GM12878 (cell line): ENCODE measurements around the gene FAM181B. TPM values are rescaled to one million over a fixed set of nuclear protein-coding genes. Genes with fewer than 3 reads are reported as not detected.

ENCODE experiments used
- ATAC-seq: fragments of 200-7000 bp; cut with Tn5 transposase; 3 replicates; pipeline ENCODE4 v1.9.1; 2020; ENCODE audit warnings: mild to moderate bottlenecking, moderate library complexity
- BruUV-seq: library from RNA; stranded (reverse); fragments of 400-500 nt; replicated peaks from 2 replicates; lab custom pipeline; 2021; lab: Mats Ljungman, UMichigan
- CTCF ChIA-PET: fragments of 300-600 bp; sonication (Branson Sonifier 250); formaldehyde crosslinking; extraction: SDS; loops from one replicate; lab custom pipeline; 2021; ENCODE audit warnings: inconsistent platforms; lab: Yijun Ruan, JAX
- POLR2A ChIA-PET: fragments of 350-600 bp; formaldehyde crosslinking; extraction: SDS; loops from one replicate; lab custom pipeline; 2021; ENCODE audit warnings: inconsistent platforms; lab: Charles Lee
- RAD21 ChIA-PET: fragments of 300-600 bp; sonication (Branson Sonifier 250); formaldehyde crosslinking; loops from one replicate; lab custom pipeline; 2023; ENCODE audit warnings: antibody characterized with exemption; ENCODE audit not compliant: unreplicated experiment; lab: Charles Lee
- SMC1A ChIA-PET: fragments of 300-600 bp; sonication (Branson Sonifier 250); formaldehyde crosslinking; loops from one replicate; lab custom pipeline; 2023; ENCODE audit not compliant: unreplicated experiment, uncharacterized antibody; lab: Charles Lee
- DNase-seq: peaks from one replicate; pipeline ENCODE4 v3.0.0-alpha.2; 2011; ENCODE audit warnings: low read depth, low spot score
- FAIRE-seq: peaks from 3 replicates; lab custom pipeline; 2011; peaks lifted over from hg19 to GRCh38; lab: Jason Lieb, UNC
- H2AFZ ChIP-seq: 2 replicates; pipeline ENCODE4 v1.6.0; 2011; ENCODE audit warnings: low read depth, low read length, control low read depth; ENCODE audit not compliant: control insufficient read depth
- H3K27ac ChIP-seq: 2 replicates; pipeline ENCODE4 v1.5.1; 2011; ENCODE audit warnings: control low read depth; ENCODE audit not compliant: control insufficient read depth, insufficient read depth
- H3K27me3 ChIP-seq, 2 experiments: replicated peaks in 1 of 2; 2 replicates each; pipeline versions ENCODE4 v1.6.0 to v1.6.1; 2011; ENCODE audit warnings: low read length in 1 of 2; ENCODE audit not compliant: control insufficient read depth in 2 of 2, insufficient read depth in 2 of 2
- H3K36me3 ChIP-seq, 2 experiments: 2 replicates each; pipeline ENCODE4 v1.5.1; 2011; ENCODE audit warnings: low read length in 1 of 2; ENCODE audit not compliant: control insufficient read depth in 2 of 2, insufficient read depth in 2 of 2
- H3K4me1 ChIP-seq: 2 replicates; pipeline ENCODE4 v1.6.1; 2011; ENCODE audit warnings: mild to moderate bottlenecking, low read length, moderate library complexity, mixed read lengths; ENCODE audit not compliant: control insufficient read depth, insufficient read depth
- H3K4me2 ChIP-seq: 2 replicates; pipeline ENCODE4 v1.6.0; 2011; ENCODE audit warnings: control low read depth; ENCODE audit not compliant: control insufficient read depth, insufficient read depth
- H3K4me3 ChIP-seq: fragments of 200-600 bp; sonication (generic); 2 replicates; pipeline ENCODE4 v1.5.1; 2016
- H3K79me2 ChIP-seq: 2 replicates; pipeline ENCODE4 v1.6.0; 2011; ENCODE audit warnings: low read length; ENCODE audit not compliant: control insufficient read depth, insufficient read depth
- H3K9ac ChIP-seq: 2 replicates; pipeline ENCODE4 v1.8.0; 2011; ENCODE audit warnings: low read length, control low read depth, mixed read lengths; ENCODE audit not compliant: control insufficient read depth, insufficient read depth
- H3K9me3 ChIP-seq: replicated peaks from 3 replicates; pipeline ENCODE4 v1.5.1; 2011; ENCODE audit warnings: mild to moderate bottlenecking, low read length; ENCODE audit not compliant: control insufficient read depth, insufficient read depth
- H4K20me1 ChIP-seq: 2 replicates; pipeline ENCODE4 v1.6.0; 2011; ENCODE audit not compliant: control insufficient read depth, insufficient read depth
- ATF2 ChIP-seq: IDR thresholded peaks from 2 replicates; pipeline ENCODE4 v1.6.1; 2012; ENCODE audit warnings: low read length, inconsistent platforms
- CEBPB ChIP-seq, 2 experiments: fragments of 150-350 bp in 1 of 2; IDR thresholded peaks; 2 replicates each; pipeline ENCODE4 v1.6.1; 2012 to 2014; ENCODE audit warnings: low read depth in 2 of 2, low read length in 2 of 2, borderline replicate concordance in 1 of 2, inconsistent platforms in 1 of 2
- CREM ChIP-seq: IDR thresholded peaks from 2 replicates; pipeline ENCODE4 v1.6.1; 2014; ENCODE audit warnings: antibody characterized with exemption, low read depth
- ETV6 ChIP-seq, 2 experiments: fragments of 450-650 bp in 1 of 2; IDR thresholded peaks in 1 of 2; conservative IDR thresholded peaks in 1 of 2; 2 replicates each; pipeline ENCODE4 v1.6.1; 2014; ENCODE audit warnings: antibody characterized with exemption in 1 of 2, borderline replicate concordance in 1 of 2, low read depth in 1 of 2, mild to moderate bottlenecking in 1 of 2, moderate library complexity in 1 of 2
- IRF4 ChIP-seq: IDR thresholded peaks from 2 replicates; pipeline ENCODE4 v1.6.1; 2011; ENCODE audit warnings: low read depth, low read length
- PAX5 ChIP-seq: IDR thresholded peaks from 2 replicates; pipeline ENCODE4 v1.6.1; 2011; ENCODE audit warnings: low read depth, low read length, borderline replicate concordance
- POLR2A ChIP-seq: IDR thresholded peaks from 2 replicates; pipeline ENCODE4 v1.6.1; 2011; ENCODE audit warnings: low read depth, mild to moderate bottlenecking, low read length
- RB1 ChIP-seq: fragments of 450-650 bp; formaldehyde crosslinking; IDR thresholded peaks from 2 replicates; pipeline ENCODE4 v1.6.1; 2017; ENCODE audit warnings: mild to moderate bottlenecking, borderline replicate concordance
- SPI1 ChIP-seq: IDR thresholded peaks from 2 replicates; pipeline ENCODE4 v1.6.1; 2011; ENCODE audit warnings: low read depth, mild to moderate bottlenecking, low read length, moderate library complexity, borderline replicate concordance; ENCODE audit not compliant: insufficient read depth
- SUZ12 ChIP-seq: fragments of 200-600 bp; sonication (generic); IDR thresholded peaks from one replicate; pipeline ENCODE4 v1.6.1; 2018; ENCODE audit warnings: antibody characterized with exemption, mild to moderate bottlenecking; ENCODE audit not compliant: unreplicated experiment
- ZBTB33 ChIP-seq: fragments of 450-650 bp; IDR thresholded peaks from 2 replicates; pipeline ENCODE4 v1.6.1; 2017; ENCODE audit warnings: mild to moderate bottlenecking
- ZNF24 ChIP-seq: fragments of 450-650 bp; IDR thresholded peaks from 2 replicates; pipeline ENCODE4 v1.6.1; 2017; ENCODE audit warnings: antibody characterized with exemption, mild to moderate bottlenecking
- WGBS: methylation state at CpG from one replicate; pipeline ENCODE4 v1.1.6; 2016; ENCODE audit warnings: low lambda C conversion rate; ENCODE audit not compliant: insufficient replicate concordance, insufficient coverage; ENCODE audit errors: missing lambda C conversion rate; 5-methylcytosine and 5-hydroxymethylcytosine counted together
- in situ Hi-C: fragments of 300-500 bp; cut with MboI; formaldehyde crosslinking; loops from 9 replicates; pipeline ENCODE4 v1.14.3; 2018; ENCODE audit warnings: mixed read lengths
- intact Hi-C: fragments of 100-400 bp; cut with micrococcal nuclease; formaldehyde crosslinking; loops from one replicate; pipeline ENCODE4 v1.14.2; 2022; ENCODE audit not compliant: unreplicated experiment
- polyA plus RNA-seq, 11 experiments: library from polyadenylated mRNA; depleted of rRNA in 4 of 11; unstranded in 6 of 11; stranded (reverse) in 5 of 11; fragments of >200 nt; fragmentation: Nextera tagmentation in 4 of 11; fragmentation: Illumina TruSeq in 1 of 11; extraction: Ambion mirVana in 4 of 11; extraction: Trizol in 1 of 11; gene quantifications; 1 replicate in 1 of 11; 2 replicates in 10 of 11; pipeline versions ENCODE4 v1.2.1 to v1.2.3, GENCODE V29; 2011 to 2016; ENCODE audit warnings: inconsistent platforms in 2 of 11, missing spikeins in 2 of 11, low read depth in 1 of 11
- total RNA-seq, 4 experiments: library from RNA; depleted of rRNA in 3 of 4; stranded (reverse); fragments of >200 nt in 3 of 4; fragmentation: Illumina TruSeq in 1 of 4; extraction: Trizol in 1 of 4; gene quantifications; 2 replicates each; pipeline versions ENCODE4 v1.2.1 to v1.2.3, GENCODE V29; 2013 to 2021

The FAM181B gene
- total and polyA plus RNA-seq, 10 of the 15 experiments (the other 5 are each of a cell fraction or from before 2014, with no cell fraction given) = not detected

GRCh38 chr11:82731691-82732277 is 1.9 kb downstream of the FAM181B start:
- POLR2A ChIA-PET = no interaction called here

GRCh38 chr11:82730754-82731153 is 2.9 kb downstream of the FAM181B start:
- no peaks in the 10 kb centered on the region; the same call in 1 of the 3 replicates for H3K9me3 ChIP-seq
- DNase-seq = no peak
- TF ChIP-seq CEBPB (IDR thresholded peaks at IDR 0.05; ENCODE audit: borderline replicate concordance in 1 of 2, low read depth in 2 of 2, low read length in 2 of 2) (no peak), ATF2 (no peak), ZNF24 (no peak), IRF4 (no peak), SPI1 (no peak), POLR2A (no peak), CREM (no peak), RB1 (no peak), ETV6 (conservative IDR thresholded peaks at IDR 0.05 in 1 of 2, IDR thresholded peaks at IDR 0.05 in 1 of 2; ENCODE audit: borderline replicate concordance in 1 of 2, low read depth in 1 of 2) (no peak), ZBTB33 (no peak), PAX5 (no peak)
- H3K4me2 ChIP-seq = no peak overlapping the region
- 27% methylated on average over 5 of the region's 5 CpGs for WGBS
- no peaks in the 10 kb centered on the region for H3K79me2 ChIP-seq
- no peak overlapping the region for H2AFZ ChIP-seq
- SMC1A ChIA-PET = no interaction called here
- intact Hi-C loops = no loop called here
- BruUV-seq = no TSS peak
- H3K9ac ChIP-seq = no peak overlapping the region
- peaks cover 12 to 15% of the 10 kb centered on the region in 2 experiments for H3K27me3 ChIP-seq
- H3K4me3 ChIP-seq = no peak overlapping the region
- in situ Hi-C loops = no loop called here
- no peaks in the 10 kb centered on the region for H3K36me3 ChIP-seq
- no peaks in the 10 kb centered on the region for H3K4me1 ChIP-seq
- H3K27ac ChIP-seq = no peak overlapping the region
- CTCF ChIA-PET = no interaction called here
- RAD21 ChIA-PET = no interaction called here
- FAIRE-seq = no peak
- no peaks in the 10 kb centered on the region for H4K20me1 ChIP-seq
- ATAC-seq = no peak
- POLR2A ChIA-PET = no interaction called here

More at GRCh38 chr11:82731691-82732277, 1.9 kb downstream of the FAM181B start:
- no peak for ATAC-seq
- no peaks in the 10 kb centered on the region; the same call in 1 of the 3 replicates for H3K9me3 ChIP-seq
- no peak for FAIRE-seq
- no peaks in the 10 kb centered on the region for H4K20me1 ChIP-seq
- DNase-seq = no peak
- RAD21 ChIA-PET = no interaction called here
- CTCF ChIA-PET = interaction anchor here (1.4 kb wide), 1 partner anchor 12 kb away, joined by 3 read pairs; no protein-coding TSS in a partner anchor
- no TSS peak for BruUV-seq
- in situ Hi-C loops (no loop called here), intact Hi-C loops (no loop called here)
- H3K4me3 ChIP-seq = no peak overlapping the region
- WGBS = 20% methylated on average over 11 of the region's 11 CpGs
- H3K4me1 ChIP-seq = no peaks in the 10 kb centered on the region
- H3K4me2 ChIP-seq = no peak overlapping the region
- H3K9ac ChIP-seq = no peak overlapping the region
- TF ChIP-seq SUZ12 = no peak
- H3K79me2 ChIP-seq = no peaks in the 10 kb centered on the region
- no peak overlapping the region for H2AFZ ChIP-seq
- SMC1A ChIA-PET = no interaction called here
- peaks cover 12 to 15% of the 10 kb centered on the region in 2 experiments for H3K27me3 ChIP-seq
- H3K27ac ChIP-seq = no peak overlapping the region
- no peaks in the 10 kb centered on the region for H3K36me3 ChIP-seq
